Stimulated activated CD4-positive, alpha-beta T cell treated with anti-CD3 and anti-CD28 coated beads, Interleukin-1b, Interleukin-23, amount 100 ng/mL, for 4 hours (primary cell): ENCODE results near the gene CYB5R3.
"Not testable (repeated sequence)": the region's sequence is repeated elsewhere in the genome, so short reads cannot be mapped to it uniquely, and the experiment has no call there.

ENCODE experiments used
- DNase-seq, 2 donors: peaks; one replicate each; pipeline ENCODE4 v3.0.0-alpha.2; 2020; ENCODE audit warnings: low read depth in 2 of 2

Gene CYB5R3

GRCh38 chr22:42624551-42625106 lies 24.6 kb downstream of the CYB5R3 start:
- DNase-seq: no peak

- no peak for DNase-seq
Measured at GRCh38 chr22:42623756-42624441, 25.3 kb downstream of the CYB5R3 start.

DNA sequence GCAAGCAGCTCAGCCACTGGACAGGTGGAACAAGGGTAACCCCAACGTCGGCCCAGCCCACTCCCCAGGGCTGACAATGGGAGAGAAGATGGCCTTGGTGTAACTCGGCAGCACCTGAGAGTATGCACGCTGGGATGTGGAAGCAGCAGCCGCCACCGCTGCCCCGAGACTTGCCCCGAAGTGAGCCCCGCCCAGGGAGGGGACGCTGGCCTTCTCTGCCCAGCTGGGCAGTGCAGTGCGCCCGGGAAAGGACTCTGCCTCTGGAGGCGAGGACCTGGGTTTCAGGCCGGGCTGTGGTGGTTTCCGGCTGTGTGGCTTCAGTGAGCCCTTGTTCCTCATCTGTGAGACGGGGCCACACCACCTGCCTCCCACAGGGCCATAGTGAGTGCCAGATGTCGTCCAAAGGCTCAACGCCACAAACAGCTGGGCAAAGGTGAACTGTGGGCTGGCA lies 25.9 kb downstream of the CYB5R3 start:
- no peak for DNase-seq

GRCh38 chr22:42622061-42622710 lies 27.0 kb downstream of the CYB5R3 start:
- DNase-seq: no peak

DNA sequence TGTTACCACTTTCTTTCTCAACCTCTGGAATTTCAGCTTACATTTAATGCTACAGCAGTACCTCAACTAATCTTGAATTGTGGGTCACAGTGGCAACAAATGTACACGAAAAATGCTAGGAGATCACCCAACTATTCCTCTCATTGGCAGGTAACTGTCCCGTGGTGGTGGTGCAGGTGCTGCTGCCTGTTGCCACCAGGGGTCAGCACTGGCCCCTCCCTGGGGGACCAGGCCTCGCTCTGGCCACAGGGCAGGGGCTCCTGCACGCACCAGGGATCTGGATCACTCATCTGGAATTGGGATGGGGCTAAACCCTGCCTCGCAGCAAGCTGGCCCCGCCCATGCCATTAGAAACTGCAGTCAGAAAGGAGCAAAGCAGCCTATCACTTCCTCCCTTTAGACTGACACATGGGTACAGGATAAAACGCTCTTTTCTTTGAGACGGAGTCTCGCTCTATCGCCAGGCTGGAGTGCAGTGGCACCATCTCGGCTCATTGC lies 27.6 kb downstream of the CYB5R3 start:
- peak in 1 of 2 donors; percentile 52 for DNase-seq

DNA sequence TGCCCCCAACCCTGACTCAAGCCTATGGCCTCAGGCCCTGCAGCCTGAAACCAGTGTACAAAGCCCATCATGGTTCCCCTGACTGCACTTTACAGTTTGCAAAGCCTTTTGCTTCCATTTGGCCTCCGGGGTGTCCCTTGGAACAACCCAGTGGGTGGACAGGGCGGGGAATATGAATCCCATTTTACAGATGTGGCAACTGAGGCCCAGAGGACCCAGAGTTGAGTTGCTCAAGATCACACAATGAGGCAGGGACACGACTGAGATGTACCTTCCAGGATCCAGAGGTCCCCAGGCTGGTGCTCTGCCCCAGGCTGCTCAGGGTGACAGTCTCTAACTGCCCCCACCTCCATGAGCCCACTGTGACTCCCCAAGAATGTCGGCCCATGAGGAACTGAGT lies 29.1 kb downstream of the CYB5R3 start:
- DNase-seq: no peak

DNA sequence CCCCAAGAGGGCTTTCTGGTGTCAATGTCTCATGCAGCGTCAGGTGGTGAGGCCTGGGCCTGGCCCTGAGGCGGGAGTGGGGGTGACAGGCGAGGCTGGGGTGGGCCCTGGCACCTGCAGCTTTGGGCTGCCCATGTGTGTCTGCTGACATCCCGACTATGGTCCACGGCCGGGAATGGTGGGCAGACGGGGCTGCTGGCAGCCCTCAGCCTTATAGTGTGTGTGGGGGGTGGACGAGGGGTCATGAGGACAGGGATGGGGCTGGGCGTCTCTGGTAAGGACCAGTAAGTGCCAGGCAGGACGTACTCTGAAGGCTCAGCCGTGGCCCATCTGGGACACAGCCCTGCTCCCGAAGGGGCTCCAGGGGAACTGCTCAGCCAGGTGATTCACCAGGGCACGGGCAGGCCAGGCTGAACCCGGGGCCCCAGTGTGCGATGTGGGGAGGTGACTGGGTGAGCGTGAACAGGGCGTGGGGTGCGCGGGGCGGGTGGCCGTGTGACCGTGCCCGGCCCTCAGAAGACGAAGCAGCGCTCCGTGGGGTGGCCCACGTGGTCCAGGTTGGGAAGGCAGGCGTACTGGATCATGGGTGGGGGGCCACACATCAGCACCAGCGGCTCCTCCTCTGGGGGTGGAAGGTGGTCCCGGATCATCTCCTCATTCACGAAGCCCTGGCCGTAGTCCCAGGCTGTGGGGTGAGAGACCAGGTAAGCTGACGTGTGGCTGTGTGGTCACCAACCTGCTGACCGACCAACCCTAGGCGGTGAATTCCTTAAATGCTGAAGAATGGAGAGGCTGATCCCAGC lies 29.7 kb downstream of the CYB5R3 start:
- DNase-seq: no peak

DNA sequence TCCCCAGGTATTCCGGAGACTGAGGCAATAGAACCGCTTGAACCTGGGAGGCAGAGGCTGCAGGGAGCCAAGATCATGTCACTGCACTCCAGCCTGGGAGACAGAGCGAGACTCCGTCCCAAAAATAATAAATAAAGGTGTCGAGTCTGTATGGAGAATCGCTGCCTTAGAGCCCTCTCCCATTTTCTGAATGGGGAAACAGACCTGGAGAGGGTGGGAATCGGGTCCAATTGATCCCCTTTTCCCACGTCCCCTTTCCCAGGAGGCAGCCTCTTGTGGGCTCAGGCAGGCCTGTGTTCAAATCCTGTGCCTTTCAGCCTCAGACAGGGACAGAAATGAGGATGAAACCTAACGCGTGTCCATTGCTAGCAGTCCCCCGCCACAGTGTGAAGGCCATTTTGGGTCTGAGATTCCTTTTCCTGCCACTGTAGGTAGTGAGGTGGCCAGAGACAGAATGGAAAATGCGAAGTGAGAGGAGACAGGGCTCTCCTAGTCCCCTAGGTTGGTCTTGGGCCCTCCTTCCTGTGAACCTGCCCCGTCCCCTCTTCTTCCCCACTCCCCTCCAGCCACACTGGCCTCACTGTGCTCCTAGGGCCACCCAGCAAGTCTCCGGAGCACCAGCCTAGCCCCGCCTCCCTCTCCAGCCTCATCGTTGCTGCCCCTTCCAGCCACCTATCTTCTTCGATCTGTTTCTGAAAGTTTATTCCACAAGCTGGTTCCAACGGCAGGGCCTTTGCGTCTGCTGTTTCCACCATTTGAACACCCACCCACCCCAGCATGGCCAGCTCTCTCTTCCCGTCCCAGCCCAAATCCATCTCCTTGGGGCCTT lies 31.8 kb downstream of the CYB5R3 start:
- no peak for DNase-seq

DNA sequence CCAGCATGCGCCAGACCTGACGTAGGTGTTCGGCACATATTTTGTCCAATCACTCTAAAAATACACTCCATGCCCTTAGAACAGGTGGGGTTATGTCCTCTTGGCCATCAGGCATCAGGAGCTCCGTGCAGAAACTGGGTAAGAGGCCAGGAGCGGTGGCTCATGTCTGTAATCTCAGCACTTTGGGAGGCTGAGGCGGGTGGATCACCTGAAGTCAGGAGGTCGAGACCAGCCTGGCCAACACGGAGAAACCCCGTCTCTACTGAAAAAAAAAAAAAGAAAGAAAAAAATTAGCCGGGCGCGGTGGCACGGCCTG lies 33.4 kb downstream of the CYB5R3 start:
- DNase-seq: not testable (repeated sequence)

DNA sequence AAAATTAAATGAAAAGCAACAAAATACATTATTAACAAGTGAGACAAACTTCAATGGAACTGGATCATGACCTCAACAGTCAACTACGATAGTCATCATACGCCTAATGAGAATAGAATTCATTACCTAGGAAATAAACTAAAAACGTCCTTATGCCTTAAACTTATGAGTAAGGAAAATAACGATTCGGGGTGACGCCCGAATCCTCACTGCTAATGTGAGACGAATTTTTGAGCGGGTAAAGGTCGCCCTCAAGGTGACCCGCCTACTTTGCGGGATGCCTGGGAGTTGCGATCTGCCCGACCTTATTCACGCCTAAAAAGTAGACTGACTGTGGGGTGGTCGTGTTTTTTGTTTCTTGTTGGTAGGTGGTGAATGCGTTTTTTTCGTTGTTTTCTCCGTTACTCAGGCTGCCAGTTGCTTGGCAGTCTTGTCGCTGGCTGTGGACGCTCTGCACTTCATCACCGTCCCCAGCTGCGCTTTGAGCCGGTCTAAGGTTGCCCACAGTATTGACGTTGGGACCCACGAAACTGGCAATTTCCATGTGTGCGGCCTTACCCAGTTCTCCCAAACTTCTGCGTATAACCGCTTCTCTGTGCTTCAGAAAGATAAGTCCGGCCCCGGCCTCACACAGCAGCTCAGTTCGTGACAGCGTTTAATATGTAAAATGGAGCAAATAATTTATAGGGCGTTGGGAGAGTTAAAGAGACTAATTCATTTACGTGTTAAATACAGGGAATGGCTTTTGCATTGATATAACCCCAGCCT lies 33.9 kb downstream of the CYB5R3 start:
- peak; percentile 69 to 72 for DNase-seq

DNA sequence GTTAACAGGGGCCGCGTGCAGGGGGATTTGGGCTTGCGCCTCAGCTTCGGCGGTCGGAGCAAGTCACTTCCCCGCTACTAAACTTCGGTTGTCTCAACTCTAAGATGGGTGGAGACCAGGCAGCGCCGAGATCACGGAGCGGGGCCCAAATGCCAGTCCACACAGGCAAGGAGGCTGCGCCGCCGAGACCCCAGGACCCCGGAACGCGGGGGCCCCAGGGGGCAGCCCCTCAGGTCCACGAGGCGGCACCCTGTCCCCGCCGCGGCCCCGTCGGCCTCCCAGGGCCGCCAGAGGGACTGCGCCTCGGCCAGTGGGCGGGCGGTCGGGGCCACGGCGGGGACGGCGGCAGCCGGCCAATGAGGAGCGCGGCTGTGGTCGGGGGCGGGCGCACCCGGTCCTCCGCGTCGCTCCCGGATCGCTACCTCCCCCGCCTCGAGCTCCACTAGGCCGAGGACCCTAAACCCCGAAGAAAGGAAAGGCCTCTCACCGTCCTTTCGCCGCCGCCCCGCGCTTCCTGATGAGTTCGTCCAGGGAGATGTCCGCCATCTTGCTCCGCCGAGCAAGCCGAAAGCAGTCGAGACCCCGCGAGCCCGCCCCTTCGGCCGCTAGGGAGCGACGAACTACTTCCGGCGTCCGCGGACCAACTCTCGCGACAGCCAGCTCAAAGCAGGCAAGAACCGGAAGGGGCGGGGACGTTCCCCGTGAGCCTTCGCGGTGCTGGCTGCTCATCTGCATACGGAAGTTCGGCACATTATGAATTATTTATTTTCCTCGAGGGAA lies 34.7 kb downstream of the CYB5R3 start, which contains the start of gene POLDIP3:
Gene POLDIP3 (minus strand): TSS at position 572 of the 780 bp plus-strand sequence. CDS start 26 bp downstream, at position 546.
- DNase-seq: peak; percentile 98

- DNase-seq: peak in 1 of 2 donors; percentile 12
Measured at GRCh38 chr22:42613872-42614301, 35.3 kb downstream of the CYB5R3 start.

DNA sequence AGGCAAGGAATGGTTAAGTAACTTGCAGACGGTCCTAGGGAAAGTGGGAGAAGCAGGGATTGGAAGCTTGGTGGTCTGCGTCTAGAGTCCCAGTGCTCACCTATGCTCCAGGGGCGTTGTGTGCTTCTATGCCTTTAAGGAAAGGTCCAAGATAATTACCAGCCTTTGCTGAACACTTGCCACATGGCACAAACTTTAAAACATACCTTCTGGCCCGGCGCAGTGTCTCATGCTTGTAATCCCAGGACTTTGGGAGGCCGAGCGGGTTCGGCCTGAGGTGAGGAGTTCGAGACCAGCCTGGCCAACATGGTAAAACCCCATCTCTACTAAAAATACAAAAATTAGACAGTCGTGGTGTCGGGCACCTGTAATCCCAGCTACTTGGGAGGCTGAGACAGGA lies 36.9 kb downstream of the CYB5R3 start:
- no peak for DNase-seq

DNA sequence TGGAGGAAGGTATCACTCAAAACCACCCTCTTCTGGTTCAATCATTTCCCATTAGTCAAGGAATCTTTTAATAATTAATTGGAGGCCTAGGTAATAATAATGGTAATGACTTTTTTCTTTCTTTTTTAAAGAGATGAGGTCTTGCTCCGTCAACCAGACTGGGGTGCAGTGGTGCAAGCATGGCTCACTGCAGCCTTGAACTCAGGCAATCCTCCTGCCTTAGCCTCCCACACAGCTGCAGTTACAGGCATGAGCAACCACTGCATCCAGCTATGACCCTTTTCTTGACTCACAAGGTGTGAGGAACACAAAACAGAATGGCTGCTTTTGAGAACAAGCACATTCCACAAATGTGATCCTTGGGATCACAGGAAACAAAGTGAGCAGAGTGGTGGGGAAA lies 38.1 kb downstream of the CYB5R3 start:
- DNase-seq: no peak

DNA sequence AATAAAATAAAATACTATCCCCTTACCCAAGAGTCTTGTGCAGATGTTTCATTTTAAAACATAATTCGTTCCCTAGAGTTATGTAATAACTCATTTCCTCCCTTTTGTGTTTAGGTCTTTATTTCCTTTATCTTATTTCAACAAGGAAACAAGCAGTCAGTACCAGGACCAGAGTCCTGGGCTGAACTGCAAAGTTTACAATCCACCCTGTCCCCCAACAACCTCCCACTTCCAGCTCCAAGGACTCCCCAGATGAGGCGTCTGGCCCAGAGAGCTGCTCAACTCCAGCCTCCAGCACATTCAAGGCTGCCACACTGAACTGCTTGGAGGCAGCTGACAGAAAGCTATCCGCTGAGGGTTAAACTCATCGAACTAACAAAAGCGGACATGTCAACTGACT lies 39.0 kb downstream of the CYB5R3 start:
- no peak for DNase-seq

DNA sequence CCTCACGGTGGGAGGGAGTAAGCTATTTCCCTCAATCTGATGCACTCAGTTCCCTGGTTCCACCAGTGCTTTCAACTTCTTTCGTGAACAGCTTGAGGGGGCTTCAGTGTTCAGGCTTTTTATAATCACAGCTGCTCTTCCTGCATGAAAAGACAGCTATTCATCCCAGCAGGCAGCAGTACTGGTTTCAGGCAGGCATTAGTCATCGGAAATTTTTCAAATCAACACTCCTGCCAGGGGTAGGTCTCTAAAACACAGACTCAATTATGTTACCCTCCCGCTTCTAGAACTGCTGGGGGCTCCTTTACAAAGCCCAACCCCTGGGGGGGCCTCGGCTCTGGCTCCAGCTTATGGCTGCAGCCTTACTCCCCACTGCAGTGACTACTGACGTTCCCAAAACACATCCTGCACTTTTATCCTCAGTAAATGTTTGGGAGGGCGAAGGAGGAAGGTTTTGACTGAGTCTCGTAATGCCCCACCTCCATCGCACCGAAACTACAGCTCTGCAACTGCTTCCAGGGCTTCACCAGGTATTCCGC lies 40.3 kb downstream of the CYB5R3 start:
- no peak for DNase-seq

DNA sequence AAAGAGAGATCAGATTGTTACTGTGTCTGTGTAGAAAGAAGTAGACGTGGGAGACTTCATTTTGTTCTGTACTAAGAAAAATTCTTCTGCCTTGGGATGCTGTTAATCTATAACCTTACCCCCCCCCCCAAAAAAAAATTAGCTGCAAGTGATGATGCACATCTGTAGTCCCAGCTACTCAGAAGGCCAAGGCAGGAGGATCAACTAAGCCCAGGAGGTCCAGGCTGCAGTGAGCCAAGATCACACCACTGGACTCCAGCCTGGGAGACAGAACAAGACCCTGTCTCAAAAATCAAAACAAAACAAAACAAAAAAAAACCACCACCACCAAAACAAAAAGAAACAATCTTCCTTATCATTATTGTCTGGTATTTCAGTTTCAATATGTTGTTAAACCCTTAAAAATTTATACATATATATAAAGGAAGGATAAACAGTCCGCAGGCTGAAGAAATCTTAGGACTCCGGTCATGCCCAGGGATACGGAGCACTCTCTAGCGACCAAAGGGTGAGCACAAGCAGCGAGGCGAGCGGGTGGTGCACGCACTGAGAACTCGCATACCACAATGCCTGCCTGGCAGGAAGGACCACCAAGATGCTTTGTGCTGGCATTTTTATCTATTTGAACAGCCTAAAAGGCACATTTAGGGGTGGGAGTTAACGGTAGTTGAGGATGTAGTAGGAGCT lies 40.9 kb downstream of the CYB5R3 start:
- no peak for DNase-seq

DNA sequence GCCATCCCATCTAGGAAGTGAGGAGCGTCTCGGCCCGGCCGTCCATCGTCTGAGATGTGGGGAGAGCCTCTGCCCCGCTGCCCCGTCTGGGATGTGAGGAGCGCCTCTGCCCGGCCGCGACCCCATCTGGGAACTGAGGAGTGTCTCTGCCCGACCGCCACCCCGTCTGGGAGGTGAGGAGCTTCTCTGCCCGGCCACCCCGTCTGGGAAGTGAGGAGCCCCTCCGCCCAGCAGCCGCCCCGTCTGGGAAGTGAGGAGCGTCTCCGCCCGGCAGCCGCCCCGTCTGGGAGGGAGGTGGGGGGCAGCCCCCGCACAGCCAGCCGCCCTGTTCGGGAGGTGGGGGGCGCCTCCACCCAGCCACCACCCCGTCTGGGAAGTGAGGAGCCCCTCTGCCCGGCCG lies 41.6 kb downstream of the CYB5R3 start:
- not testable (repeated sequence) for DNase-seq

DNA sequence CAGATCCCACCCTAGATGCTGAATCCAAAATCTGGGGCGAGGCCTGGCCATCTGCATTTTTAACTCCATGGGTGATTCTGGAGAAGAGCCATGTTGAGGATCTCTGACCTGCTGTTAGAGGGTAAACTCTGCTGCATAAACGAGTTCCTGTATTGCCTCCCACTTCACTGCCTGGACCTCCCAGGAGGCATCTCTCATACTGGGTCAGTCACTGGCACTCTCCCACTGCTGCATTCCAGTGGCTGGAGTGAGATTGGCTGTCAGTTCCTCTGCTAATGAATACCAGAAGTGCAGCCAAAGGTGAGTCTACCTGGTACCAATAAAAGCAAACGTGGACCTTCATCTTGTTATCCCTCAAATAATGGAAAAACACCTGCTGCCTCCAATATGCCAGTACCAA lies 44.8 kb downstream of the CYB5R3 start:
- DNase-seq: no peak
